ENCODE results near the gene USP7. TPM values are rescaled to one million over a fixed set of nuclear protein-coding genes. Genes with fewer than 3 reads are reported as not detected.

USP7 gene
- total RNA-seq, 3 donors from 2014 or later: 125 to 144 (median 130) TPM

- intact Hi-C loops (cut with DNase I, micrococcal nuclease): loop anchor here in 1 of 2 donors (10.0 kb wide), 1 partner anchor 102 kb away; no protein-coding TSS in a partner anchor
- H3K4me1 ChIP-seq (ENCODE audit: low read depth): peaks cover 21% of the 10 kb centered on the region
- ATAC-seq: no peak
- no peak for TF ChIP-seq CTCF (IDR thresholded peaks at IDR 0.05)
- H3K9me3 ChIP-seq: no peaks in the 10 kb centered on the region
- no peak overlapping the region for H3K4me3 ChIP-seq
- no peak for DNase-seq
- H3K36me3 ChIP-seq (ENCODE audit: low read depth): no peaks in the 10 kb centered on the region
These were observed 43.6 kb upstream of the USP7 start for GRCh38 chr16:9007177-9007794.

DNA sequence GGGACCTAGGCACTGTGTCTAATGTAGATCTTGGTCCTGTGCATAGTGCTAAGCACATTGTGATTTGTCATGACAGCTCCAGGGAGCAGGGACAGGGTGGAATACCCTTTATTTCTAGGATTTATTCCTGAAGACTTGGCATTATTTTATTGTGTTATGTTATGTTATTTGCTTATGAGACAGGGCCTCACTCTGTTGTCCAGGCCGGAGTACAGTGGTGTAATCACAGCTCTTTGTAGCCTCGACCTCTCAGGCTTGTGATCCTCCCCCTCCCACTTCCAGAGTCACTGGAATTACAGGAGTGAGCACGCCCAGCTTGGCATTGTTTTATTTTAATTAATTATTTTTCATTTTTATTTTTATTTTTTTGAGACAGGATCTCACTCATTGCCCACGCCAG, 40.5 kb upstream of the USP7 start:
- Histone ChIP-seq H3K4me3 (no peak overlapping the region), H3K36me3 (ENCODE audit: low read depth) (no peaks in the 10 kb centered on the region), H3K9me3 (no peaks in the 10 kb centered on the region), H3K4me1 (ENCODE audit: low read depth) (peaks cover 21% of the 10 kb centered on the region)
- TF ChIP-seq CTCF (IDR thresholded peaks at IDR 0.05): no peak
- DNase-seq (peak in 1 of 3 donors; percentile 36), ATAC-seq (no peak)
- intact Hi-C loops (cut with DNase I, micrococcal nuclease): loop anchor here in 1 of 2 donors (10.0 kb wide), 1 partner anchor 99 kb away; no protein-coding TSS in a partner anchor

DNA sequence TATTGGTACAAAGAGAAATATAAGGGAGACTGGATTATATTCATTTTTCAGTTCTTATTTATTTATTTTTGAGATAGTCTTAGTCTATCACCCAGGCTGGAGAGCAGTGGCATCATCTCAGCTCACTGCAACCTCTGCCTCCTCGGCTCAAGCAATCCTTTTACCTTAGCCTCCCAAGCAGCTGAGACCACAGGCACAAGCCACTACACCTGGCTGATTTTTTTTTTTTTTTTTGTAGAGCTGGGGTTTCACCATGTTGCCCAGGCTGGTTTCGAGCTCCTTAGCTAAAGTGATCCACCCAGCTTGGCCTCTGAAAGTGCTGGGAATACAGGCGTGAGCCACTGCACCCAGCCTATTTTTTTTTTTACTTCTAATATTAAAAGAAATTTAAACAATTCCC, 40.1 kb upstream of the USP7 start:
- peak; percentile 15 for ATAC-seq

GRCh38 chr16:9003322-9003721, 39.6 kb upstream of the USP7 start:
- Histone ChIP-seq H3K36me3 (ENCODE audit: low read depth) (no peaks in the 10 kb centered on the region), H3K4me3 (no peak overlapping the region), H3K4me1 (ENCODE audit: low read depth) (peaks cover 19% of the 10 kb centered on the region), H3K9me3 (no peaks in the 10 kb centered on the region)
- ATAC-seq (peak; percentile 97), DNase-seq (peak in 2 of 3 donors; percentile 66 to 89)
- intact Hi-C loops (cut with DNase I, micrococcal nuclease): loop anchor here in 1 of 2 donors (10.0 kb wide), 1 partner anchor 99 kb away; no protein-coding TSS in a partner anchor
- no peak for TF ChIP-seq CTCF (IDR thresholded peaks at IDR 0.05)

More for the DNA sequence above, 40.1 kb upstream of the USP7 start:
- Histone ChIP-seq H3K4me1 (ENCODE audit: low read depth) (peaks cover 21% of the 10 kb centered on the region), H3K4me3 (no peak overlapping the region), H3K36me3 (ENCODE audit: low read depth) (no peaks in the 10 kb centered on the region), H3K9me3 (no peaks in the 10 kb centered on the region)
- no peak for TF ChIP-seq CTCF (IDR thresholded peaks at IDR 0.05)
- intact Hi-C loops (cut with DNase I, micrococcal nuclease): loop anchor here in 1 of 2 donors (10.0 kb wide), 1 partner anchor 99 kb away; no protein-coding TSS in a partner anchor
- no peak for DNase-seq

GRCh38 chr16:9002042-9002441, 38.3 kb upstream of the USP7 start:
- ATAC-seq (no peak), DNase-seq (no peak)
- no peak for TF ChIP-seq CTCF (IDR thresholded peaks at IDR 0.05)
- H3K36me3 ChIP-seq (ENCODE audit: low read depth): no peaks in the 10 kb centered on the region
- no peak overlapping the region for H3K4me3 ChIP-seq
- H3K9me3 ChIP-seq: no peaks in the 10 kb centered on the region
- peaks cover 17% of the 10 kb centered on the region for H3K4me1 ChIP-seq (ENCODE audit: low read depth)
- intact Hi-C loops (cut with DNase I, micrococcal nuclease): loop anchor here in 1 of 2 donors (10.0 kb wide), 1 partner anchor 97 kb away; no protein-coding TSS in a partner anchor

Data from mucosa of descending colon (tissue), 3 donors.